ENCODE data around the gene IGLL5. TPM values are rescaled to one million over a fixed set of nuclear protein-coding genes. Genes with fewer than 3 reads are reported as not detected.
A peak's percentile ranks its signal among the peaks of the same experiment; 100 is the strongest.

IGLL5 gene
- total RNA-seq, 1 donor from 2014 or later, result not detected

GRCh38 chr22:22870577-22871404 lies 16.8 kb upstream of the IGLL5 start:
- H3K27me3 Mint-ChIP-seq, result peaks cover 53% of the 10 kb centered on the region
- H3K36me3 Mint-ChIP-seq (ENCODE audit: low read depth), result no peaks in the 10 kb centered on the region
- peaks cover 10% of the 10 kb centered on the region for H3K4me1 Mint-ChIP-seq
- no peak overlapping the region for H3K4me3 Mint-ChIP-seq
- H3K9me3 Mint-ChIP-seq, result no peaks in the 10 kb centered on the region
- H3K27ac Mint-ChIP-seq, result no peak overlapping the region
- intact Hi-C loops (cut with micrococcal nuclease), result no loop called here
- no peak for DNase-seq

- no peak overlapping the region for H3K27ac Mint-ChIP-seq
- no peak for DNase-seq
- no peaks in the 10 kb centered on the region for H3K36me3 Mint-ChIP-seq (ENCODE audit: low read depth)
- peaks cover under 1% of the 10 kb centered on the region for H3K4me1 Mint-ChIP-seq
- H3K9me3 Mint-ChIP-seq, result no peaks in the 10 kb centered on the region
- H3K27me3 Mint-ChIP-seq, result peaks cover 54% of the 10 kb centered on the region
- no peak overlapping the region for H3K4me3 Mint-ChIP-seq
- intact Hi-C loops (cut with micrococcal nuclease), result no loop called here
Observed at GRCh38 chr22:22871536-22872278, 15.9 kb upstream of the IGLL5 start.

GRCh38 chr22:22872722-22873708 lies 14.6 kb upstream of the IGLL5 start:
- Mint-ChIP-seq H3K4me1 (no peaks in the 10 kb centered on the region), H3K27me3 (peaks cover 43% of the 10 kb centered on the region), H3K36me3 (ENCODE audit: low read depth) (no peaks in the 10 kb centered on the region), H3K9me3 (no peaks in the 10 kb centered on the region), H3K27ac (no peak overlapping the region), H3K4me3 (no peak overlapping the region)
- DNase-seq, result no peak
- intact Hi-C loops (cut with micrococcal nuclease), result no loop called here

- Mint-ChIP-seq H3K9me3 (no peaks in the 10 kb centered on the region), H3K27ac (peak overlapping the region; percentile 20), H3K4me1 (no peaks in the 10 kb centered on the region), H3K27me3 (peaks cover 25% of the 10 kb centered on the region), H3K36me3 (ENCODE audit: low read depth) (no peaks in the 10 kb centered on the region), H3K4me3 (no peak overlapping the region)
- intact Hi-C loops (cut with micrococcal nuclease), result loop anchor here (1.0 to 2.0 kb wide), 4 partner anchors 22 to 79 kb away; no protein-coding TSS in a partner anchor
- peak; percentile 92 for DNase-seq
Observed at GRCh38 chr22:22877523-22878210, 9.9 kb upstream of the IGLL5 start.

GRCh38 chr22:22878211-22878570 lies 9.4 kb upstream of the IGLL5 start:
- H3K36me3 Mint-ChIP-seq (ENCODE audit: low read depth), result no peaks in the 10 kb centered on the region
- DNase-seq, result no peak
- intact Hi-C loops (cut with micrococcal nuclease), result no loop called here
- no peaks in the 10 kb centered on the region for H3K9me3 Mint-ChIP-seq
- H3K4me3 Mint-ChIP-seq, result no peak overlapping the region
- peaks cover 25% of the 10 kb centered on the region for H3K27me3 Mint-ChIP-seq
- H3K27ac Mint-ChIP-seq, result no peak overlapping the region
- H3K4me1 Mint-ChIP-seq, result no peaks in the 10 kb centered on the region

GRCh38 chr22:22878801-22879674 lies 8.6 kb upstream of the IGLL5 start:
- no peak for DNase-seq
- H3K27me3 Mint-ChIP-seq, result peaks cover 21% of the 10 kb centered on the region
- peaks cover 3% of the 10 kb centered on the region for H3K4me1 Mint-ChIP-seq
- H3K27ac Mint-ChIP-seq, result no peak overlapping the region
- H3K4me3 Mint-ChIP-seq, result no peak overlapping the region
- H3K36me3 Mint-ChIP-seq (ENCODE audit: low read depth), result no peaks in the 10 kb centered on the region
- intact Hi-C loops (cut with micrococcal nuclease), result no loop called here
- no peaks in the 10 kb centered on the region for H3K9me3 Mint-ChIP-seq

GRCh38 chr22:22879675-22880155 lies 7.9 kb upstream of the IGLL5 start:
- Mint-ChIP-seq H3K27ac (no peak overlapping the region), H3K36me3 (ENCODE audit: low read depth) (no peaks in the 10 kb centered on the region), H3K4me3 (no peak overlapping the region), H3K27me3 (peaks cover 18% of the 10 kb centered on the region), H3K9me3 (no peaks in the 10 kb centered on the region), H3K4me1 (peaks cover 10% of the 10 kb centered on the region)
- intact Hi-C loops (cut with micrococcal nuclease), result loop anchor here (5.0 to 10.0 kb wide), 4 partner anchors 63 to 135 kb away; no protein-coding TSS in a partner anchor
- DNase-seq, result no peak

GRCh38 chr22:22880645-22881044 lies 7.0 kb upstream of the IGLL5 start:
- no peak for DNase-seq
- no peak overlapping the region for H3K4me3 Mint-ChIP-seq
- H3K36me3 Mint-ChIP-seq (ENCODE audit: low read depth), result no peaks in the 10 kb centered on the region
- peaks cover 13% of the 10 kb centered on the region for H3K4me1 Mint-ChIP-seq
- no peaks in the 10 kb centered on the region for H3K9me3 Mint-ChIP-seq
- no peak overlapping the region for H3K27ac Mint-ChIP-seq
- intact Hi-C loops (cut with micrococcal nuclease), result loop anchor here (5.0 to 10.0 kb wide), 4 partner anchors 62 to 134 kb away; no protein-coding TSS in a partner anchor
- H3K27me3 Mint-ChIP-seq, result peaks cover 21% of the 10 kb centered on the region

GRCh38 chr22:22881116-22882000 lies 6.3 kb upstream of the IGLL5 start:
- peak; percentile 55 for DNase-seq
- Mint-ChIP-seq H3K4me1 (peaks cover 14% of the 10 kb centered on the region), H3K27me3 (peaks cover 24% of the 10 kb centered on the region), H3K27ac (no peak overlapping the region), H3K4me3 (no peak overlapping the region), H3K36me3 (ENCODE audit: low read depth) (no peaks in the 10 kb centered on the region), H3K9me3 (no peaks in the 10 kb centered on the region)
- intact Hi-C loops (cut with micrococcal nuclease), result loop anchor here (5.0 to 10.0 kb wide), 4 partner anchors 61 to 133 kb away; no protein-coding TSS in a partner anchor

- Mint-ChIP-seq H3K4me3 (no peak overlapping the region), H3K4me1 (peaks cover 14% of the 10 kb centered on the region), H3K9me3 (no peaks in the 10 kb centered on the region), H3K36me3 (ENCODE audit: low read depth) (no peaks in the 10 kb centered on the region), H3K27ac (no peak overlapping the region), H3K27me3 (peaks cover 30% of the 10 kb centered on the region)
- DNase-seq, result peak; percentile 63
- intact Hi-C loops (cut with micrococcal nuclease), result loop anchor here (5.0 to 10.0 kb wide), 4 partner anchors 60 to 133 kb away; no protein-coding TSS in a partner anchor
Observed at GRCh38 chr22:22882033-22882717, 5.4 kb upstream of the IGLL5 start.
